ENCODE results near the gene SERPINE1. TPM values are rescaled to one million over a fixed set of nuclear protein-coding genes. Genes with fewer than 3 reads are reported as not detected.
"Not testable (repeated sequence)": the region's sequence is repeated elsewhere in the genome, so short reads cannot be mapped to it uniquely, and the experiment has no call there.

Gene SERPINE1
- polyA plus RNA-seq, 3 donors from 2014 or later: 1.4 to 1.5 TPM; not detected in 1

GRCh38 chr7:101094376-101094775 lies 32.5 kb upstream of the SERPINE1 start:
- Mint-ChIP-seq H3K4me3 (no peak overlapping the region), H3K27me3 (ENCODE audit: low read depth in 3 of 3) (peaks cover 0 to 10% (median 3%) of the 10 kb centered on the region in 3 donors), H3K36me3 (peaks cover 6 to 11% (median 8%) of the 10 kb centered on the region in 3 donors), H3K27ac (no peak overlapping the region), H3K9me3 (no peaks in the 10 kb centered on the region), H3K4me1 (peaks cover 34 to 46% of the 10 kb centered on the region in 2 donors)
- DNase-seq: no peak

- Mint-ChIP-seq H3K36me3 (peaks cover 6 to 11% (median 8%) of the 10 kb centered on the region in 3 donors), H3K27me3 (ENCODE audit: low read depth in 3 of 3) (peaks cover 0 to 5% (median 2%) of the 10 kb centered on the region in 3 donors), H3K27ac (peak overlapping the region in 1 of 6 donors; percentile 12), H3K4me1 (peaks cover 29 to 44% of the 10 kb centered on the region in 2 donors), H3K4me3 (no peak overlapping the region), H3K9me3 (no peaks in the 10 kb centered on the region)
- peak in 1 of 3 donors; percentile 19 for DNase-seq
These were observed 32.0 kb upstream of the SERPINE1 start for GRCh38 chr7:101094791-101095375.

DNA sequence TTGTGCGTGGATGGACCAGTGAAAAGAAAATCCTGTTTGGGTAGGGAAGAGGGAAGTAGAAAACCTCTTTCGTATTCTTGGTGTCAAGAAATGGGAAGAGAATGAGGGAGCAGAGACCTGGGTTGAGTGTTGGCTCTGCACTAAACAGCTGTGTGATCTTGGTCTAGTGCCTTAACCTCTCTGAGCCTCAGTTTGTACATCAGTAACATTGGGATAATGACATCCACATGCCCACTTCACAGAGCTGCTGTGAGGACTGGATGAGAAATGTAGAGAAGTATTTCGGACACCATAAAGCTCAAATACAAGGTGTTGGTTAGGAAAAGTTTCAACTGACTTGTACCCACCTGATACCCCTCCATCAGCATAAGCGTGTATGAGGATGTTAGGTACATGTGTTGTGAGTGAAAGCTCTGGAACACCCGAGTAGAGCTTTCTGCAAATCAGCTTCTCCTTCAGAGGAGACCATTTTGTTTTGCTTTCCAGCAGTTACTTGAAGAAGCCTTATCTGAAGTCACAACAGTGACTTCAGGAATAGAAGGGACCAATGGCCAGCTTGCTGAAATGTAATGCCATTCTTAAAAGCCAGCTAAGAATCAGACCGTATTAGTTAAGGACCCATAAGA lies 30.5 kb upstream of the SERPINE1 start:
- no peak for DNase-seq
- H3K4me1 Mint-ChIP-seq: peaks cover 21 to 38% of the 10 kb centered on the region in 2 donors

DNA sequence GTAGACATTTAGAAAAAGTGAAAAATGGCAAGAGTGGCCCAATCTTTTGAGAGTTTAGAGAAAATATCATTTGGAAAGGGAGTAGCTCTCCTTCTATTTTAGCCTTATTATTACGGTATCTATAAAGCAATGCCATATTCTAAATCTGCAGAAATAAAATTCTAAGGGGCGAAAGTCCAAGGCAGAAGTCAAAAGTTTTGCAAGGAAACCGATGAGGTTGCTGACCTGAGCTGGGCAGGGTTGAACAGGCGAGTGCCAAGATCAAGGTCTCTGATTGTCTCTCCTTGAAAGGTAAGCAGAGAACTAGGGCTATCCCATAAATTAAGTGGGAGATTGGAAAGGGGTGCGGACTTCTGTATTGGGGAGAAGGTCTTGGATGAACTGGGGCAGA lies 30.0 kb upstream of the SERPINE1 start:
- H3K4me3 Mint-ChIP-seq: no peak overlapping the region
- H3K27ac Mint-ChIP-seq: peak overlapping the region in 3 of 6 donors; percentile 2 to 19 (median 10)
- no peaks in the 10 kb centered on the region for H3K9me3 Mint-ChIP-seq
- H3K36me3 Mint-ChIP-seq: peaks cover 0 to 4% (median 0%) of the 10 kb centered on the region in 3 donors
- peaks cover 0 to 5% (median 2%) of the 10 kb centered on the region in 3 donors for H3K27me3 Mint-ChIP-seq (ENCODE audit: low read depth in 3 of 3)
- DNase-seq: no peak
- H3K4me1 Mint-ChIP-seq: peaks cover 21 to 38% of the 10 kb centered on the region in 2 donors

More for the DNA sequence above, 30.5 kb upstream of the SERPINE1 start:
- H3K4me3 Mint-ChIP-seq: no peak overlapping the region
- peaks cover 0 to 5% (median 2%) of the 10 kb centered on the region in 3 donors for H3K27me3 Mint-ChIP-seq (ENCODE audit: low read depth in 3 of 3)
- peaks cover 0 to 4% (median 0%) of the 10 kb centered on the region in 3 donors for H3K36me3 Mint-ChIP-seq
- peak overlapping the region in 2 of 6 donors; percentile 24 to 28 for H3K27ac Mint-ChIP-seq
- H3K9me3 Mint-ChIP-seq: no peaks in the 10 kb centered on the region

DNA sequence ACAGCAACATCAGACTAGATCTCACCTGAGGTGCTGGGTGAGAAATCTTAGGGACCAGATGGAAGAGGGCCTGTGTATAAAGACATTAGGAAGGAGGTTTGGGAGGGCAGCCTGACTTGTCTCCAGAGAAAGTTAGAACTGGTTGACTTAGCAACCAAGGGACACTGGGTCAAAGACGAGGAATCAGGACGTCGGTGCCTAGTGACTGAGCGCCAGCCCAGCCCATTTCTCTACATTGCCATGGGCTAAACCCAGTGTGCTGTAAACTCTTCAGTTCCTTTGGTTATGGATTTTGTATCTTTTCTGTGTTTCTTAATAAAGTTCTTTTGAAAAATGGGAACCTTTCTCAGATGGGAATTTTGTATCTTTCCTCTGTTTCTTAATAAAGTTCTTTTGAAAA lies 29.3 kb upstream of the SERPINE1 start:
- H3K4me3 Mint-ChIP-seq: no peak overlapping the region
- peaks cover 0 to 4% (median 0%) of the 10 kb centered on the region in 3 donors for H3K36me3 Mint-ChIP-seq
- H3K27ac Mint-ChIP-seq: peak overlapping the region in 2 of 6 donors; percentile 2 to 19
- DNase-seq: no peak
- no peaks in the 10 kb centered on the region for H3K9me3 Mint-ChIP-seq
- peaks cover 21 to 38% of the 10 kb centered on the region in 2 donors for H3K4me1 Mint-ChIP-seq
- H3K27me3 Mint-ChIP-seq (ENCODE audit: low read depth in 3 of 3): peaks cover 0 to 5% (median 2%) of the 10 kb centered on the region in 3 donors

DNA sequence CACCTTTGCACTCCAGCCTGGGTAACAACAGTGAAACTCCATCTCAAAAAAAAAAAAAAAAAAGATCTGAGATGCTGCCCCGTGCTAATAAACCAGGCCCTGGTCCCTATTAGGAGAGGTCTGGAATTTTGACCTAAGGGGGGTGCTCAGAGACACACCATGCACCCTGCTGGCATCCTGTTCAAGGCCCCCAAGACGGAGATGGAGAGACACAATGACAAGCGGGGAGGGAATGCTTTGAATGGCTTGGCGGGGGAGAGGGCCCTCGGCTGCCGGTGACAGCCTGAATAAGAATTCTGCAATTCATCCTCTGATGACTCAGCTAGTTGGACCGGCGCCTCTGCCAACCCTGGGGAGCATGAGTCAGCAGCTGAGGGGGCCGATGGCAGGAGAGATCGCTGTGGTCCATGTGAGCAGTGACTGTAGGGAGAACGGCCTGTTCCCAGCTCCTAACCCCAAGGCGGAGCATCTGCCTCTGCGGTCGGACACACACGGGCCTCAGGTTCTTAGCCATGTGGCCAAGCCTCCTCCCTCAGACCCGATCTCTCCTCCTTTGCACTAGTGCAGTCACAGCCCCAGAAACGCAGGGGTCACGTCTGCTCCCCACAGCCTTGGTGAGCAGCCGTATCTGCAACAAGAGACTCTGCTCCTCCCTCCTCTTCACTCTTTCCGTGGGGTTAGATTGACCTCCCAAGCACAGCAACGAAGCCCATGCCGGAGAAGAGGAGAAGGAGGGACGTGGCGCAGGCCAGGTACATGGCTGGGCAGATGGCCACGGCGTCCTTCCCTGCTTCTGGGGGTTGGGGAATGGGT lies 26.7 kb upstream of the SERPINE1 start:
- Mint-ChIP-seq H3K27ac (peak overlapping the region in 2 of 6 donors; percentile 26 to 51), H3K4me1 (peaks cover 14 to 29% of the 10 kb centered on the region in 2 donors), H3K27me3 (ENCODE audit: low read depth in 3 of 3) (peaks cover 4 to 7% (median 5%) of the 10 kb centered on the region in 3 donors), H3K9me3 (no peaks in the 10 kb centered on the region), H3K36me3 (no peaks in the 10 kb centered on the region), H3K4me3 (no peak overlapping the region)
- peak in 1 of 3 donors; percentile 9 for DNase-seq

DNA sequence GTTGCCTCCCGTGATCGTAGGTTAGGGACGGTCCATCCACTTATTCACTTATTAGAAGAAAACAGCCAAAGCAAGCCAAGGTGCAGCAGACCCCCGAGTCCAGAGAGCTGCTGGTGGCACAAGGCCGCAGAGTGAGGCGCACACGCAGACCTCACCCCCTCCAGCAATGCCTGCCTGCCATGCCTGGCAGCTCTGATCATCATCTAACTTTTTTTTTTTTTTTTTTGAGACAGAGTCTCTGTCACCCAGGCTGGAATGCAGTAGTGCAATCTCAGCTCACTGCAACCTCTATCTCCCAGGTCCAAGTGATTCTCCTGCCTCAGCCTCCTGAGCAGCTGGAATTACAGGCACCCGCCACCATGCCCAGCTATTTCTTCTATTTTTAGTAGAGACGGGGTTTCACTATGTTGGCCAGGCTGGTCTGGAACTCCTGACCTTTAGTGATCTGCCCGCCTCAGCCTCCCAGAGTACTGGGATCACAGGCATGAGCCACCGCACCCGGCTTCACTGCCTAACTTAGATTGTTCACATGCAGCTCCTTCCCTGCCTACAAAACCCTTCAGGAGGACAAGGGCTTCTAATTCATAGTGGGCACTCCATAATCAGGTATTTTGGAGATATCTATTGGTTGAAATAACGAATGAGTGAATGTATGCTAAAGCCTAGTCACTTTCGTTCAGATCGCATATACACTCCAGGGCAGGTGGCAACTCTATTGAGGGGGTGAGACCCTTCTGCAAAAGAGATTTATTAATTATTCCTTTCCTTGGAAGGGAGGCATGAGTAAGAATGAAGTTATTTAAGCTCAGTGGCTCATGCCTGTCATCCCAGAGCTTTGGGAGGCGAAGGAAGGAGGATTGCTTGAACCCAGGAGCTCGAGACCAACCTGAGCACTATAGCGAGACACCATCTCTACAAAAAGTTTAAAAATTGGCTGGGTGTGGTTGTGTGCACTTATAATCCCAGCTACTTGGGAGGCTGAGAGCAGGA lies 25.8 kb upstream of the SERPINE1 start:
- Mint-ChIP-seq H3K4me3 (no peak overlapping the region), H3K9me3 (no peaks in the 10 kb centered on the region), H3K27me3 (ENCODE audit: low read depth in 3 of 3) (peaks cover 4 to 5% (median 4%) of the 10 kb centered on the region in 3 donors), H3K36me3 (no peaks in the 10 kb centered on the region), H3K27ac (no peak overlapping the region), H3K4me1 (peaks cover 13 to 24% of the 10 kb centered on the region in 2 donors)
- no peak for DNase-seq

DNA sequence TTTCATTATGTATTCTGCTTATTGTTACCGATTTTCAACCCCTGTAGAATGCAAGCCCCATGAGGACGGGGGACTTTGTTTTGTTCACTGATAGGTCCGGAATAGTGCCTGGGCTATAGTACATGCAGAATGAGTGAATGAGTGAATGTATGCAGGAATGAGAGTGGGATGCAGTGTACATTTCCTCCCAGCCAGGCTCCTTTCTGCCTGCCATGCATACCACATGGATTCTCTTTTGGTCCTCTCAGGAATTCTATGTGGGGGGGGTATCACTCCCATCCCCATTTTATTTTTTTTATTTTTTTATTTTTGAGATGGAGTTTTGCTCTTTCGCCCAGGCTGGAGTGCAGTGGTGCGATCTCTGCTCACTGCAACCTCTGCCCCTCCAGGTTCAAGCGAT lies 24.9 kb upstream of the SERPINE1 start:
- no peaks in the 10 kb centered on the region for H3K9me3 Mint-ChIP-seq
- peaks cover 13 to 20% of the 10 kb centered on the region in 2 donors for H3K4me1 Mint-ChIP-seq
- no peak for DNase-seq
- H3K36me3 Mint-ChIP-seq: no peaks in the 10 kb centered on the region
- peaks cover 4 to 5% (median 4%) of the 10 kb centered on the region in 3 donors for H3K27me3 Mint-ChIP-seq (ENCODE audit: low read depth in 3 of 3)
- no peak overlapping the region for H3K4me3 Mint-ChIP-seq
- H3K27ac Mint-ChIP-seq: peak overlapping the region in 1 of 6 donors; percentile 20

GRCh38 chr7:101103701-101104100 lies 23.2 kb upstream of the SERPINE1 start:
- H3K4me1 Mint-ChIP-seq: peaks cover 8 to 13% of the 10 kb centered on the region in 2 donors
- DNase-seq; H3K9me3 Mint-ChIP-seq; H3K27ac Mint-ChIP-seq; H3K36me3 Mint-ChIP-seq; H3K27me3 Mint-ChIP-seq (ENCODE audit: low read depth in 3 of 3); H3K4me3 Mint-ChIP-seq: not testable (repeated sequence)

- Mint-ChIP-seq H3K27me3 (ENCODE audit: low read depth in 3 of 3) (peaks cover 4 to 5% (median 4%) of the 10 kb centered on the region in 3 donors), H3K36me3 (no peaks in the 10 kb centered on the region), H3K9me3 (no peaks in the 10 kb centered on the region), H3K4me1 (peaks cover 8 to 13% of the 10 kb centered on the region in 2 donors), H3K27ac (no peak overlapping the region), H3K4me3 (no peak overlapping the region)
- DNase-seq: no peak
These were observed 22.7 kb upstream of the SERPINE1 start for GRCh38 chr7:101104193-101104713.

DNA sequence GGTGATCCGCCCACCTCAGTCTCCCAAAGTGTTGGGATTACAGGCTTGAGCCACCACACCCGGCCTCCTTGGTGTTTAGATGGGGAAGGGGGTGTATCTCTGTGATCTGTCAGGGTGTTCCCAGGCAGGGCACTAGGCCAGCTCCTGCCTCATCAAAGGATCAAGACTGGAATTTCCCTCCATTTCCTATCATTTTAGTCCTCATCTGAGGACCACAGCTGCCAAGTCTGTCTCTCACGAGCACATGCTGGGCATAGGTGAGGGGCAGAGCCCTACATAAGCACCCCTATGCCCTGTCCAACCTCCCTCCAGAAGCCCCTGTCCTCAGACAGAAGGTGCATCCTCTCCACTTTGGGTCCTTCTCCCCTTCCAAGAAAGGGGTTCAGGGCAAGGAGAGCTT lies 22.1 kb upstream of the SERPINE1 start:
- peaks cover 4 to 5% (median 4%) of the 10 kb centered on the region in 3 donors for H3K27me3 Mint-ChIP-seq (ENCODE audit: low read depth in 3 of 3)
- no peaks in the 10 kb centered on the region for H3K36me3 Mint-ChIP-seq
- no peaks in the 10 kb centered on the region for H3K9me3 Mint-ChIP-seq
- no peak overlapping the region for H3K4me3 Mint-ChIP-seq
- H3K4me1 Mint-ChIP-seq: peaks cover 8 to 11% of the 10 kb centered on the region in 2 donors
- no peak for DNase-seq
- H3K27ac Mint-ChIP-seq: no peak overlapping the region

DNA sequence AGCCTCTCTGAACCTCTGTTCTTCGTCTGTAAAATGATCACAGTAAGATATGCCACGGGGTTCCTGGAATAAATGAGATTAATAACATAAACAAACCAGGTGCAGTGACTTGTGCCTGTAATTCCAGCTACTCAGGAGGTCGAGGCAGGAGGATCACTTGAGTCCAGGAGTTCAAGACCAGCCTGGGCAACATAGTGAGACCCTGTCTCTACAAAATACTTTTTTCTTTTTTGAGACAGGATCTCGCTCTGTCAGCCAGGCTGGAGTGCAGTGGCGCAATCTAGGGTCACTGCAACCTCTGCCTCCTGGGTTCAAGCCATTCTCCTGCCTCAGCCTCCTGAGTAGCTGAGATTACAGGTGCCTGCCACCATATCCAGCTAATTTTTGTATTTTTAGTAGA lies 21.7 kb upstream of the SERPINE1 start:
- DNase-seq; H3K27me3 Mint-ChIP-seq (ENCODE audit: low read depth in 3 of 3); H3K4me3 Mint-ChIP-seq; H3K36me3 Mint-ChIP-seq; H3K27ac Mint-ChIP-seq; H3K9me3 Mint-ChIP-seq; H3K4me1 Mint-ChIP-seq: not testable (repeated sequence)

DNA sequence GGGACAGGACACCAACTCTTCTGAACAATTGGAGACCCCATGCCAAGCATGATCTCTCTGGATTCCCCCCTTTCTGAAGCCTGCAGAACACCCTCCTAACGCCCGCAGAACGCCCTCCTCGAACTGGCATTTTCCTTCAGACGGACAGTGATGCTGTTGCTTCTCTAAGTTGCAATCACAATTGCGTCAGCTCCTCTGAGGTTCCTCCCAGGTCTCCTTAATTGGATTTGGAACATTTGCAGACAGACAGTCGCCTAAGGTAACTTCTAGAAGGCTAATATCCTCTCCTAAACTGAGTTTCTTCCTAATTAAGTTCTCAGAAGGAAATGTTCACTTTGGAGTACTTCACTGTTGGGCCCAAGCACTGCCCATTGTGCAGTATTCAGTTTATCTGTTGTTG lies 20.5 kb upstream of the SERPINE1 start:
- no peaks in the 10 kb centered on the region for H3K4me1 Mint-ChIP-seq
- DNase-seq: no peak
- H3K27me3 Mint-ChIP-seq (ENCODE audit: low read depth in 3 of 3): peaks cover 2 to 4% (median 4%) of the 10 kb centered on the region in 3 donors
- H3K4me3 Mint-ChIP-seq: no peak overlapping the region
- no peaks in the 10 kb centered on the region for H3K9me3 Mint-ChIP-seq
- no peak overlapping the region for H3K27ac Mint-ChIP-seq
- H3K36me3 Mint-ChIP-seq: no peaks in the 10 kb centered on the region

Data from immature natural killer cell (primary cell).